SK-MEL-5 (cell line): Measurements from ENCODE around the gene FRMD4B. TPM values are rescaled to one million over a fixed set of nuclear protein-coding genes. Genes with fewer than 3 reads are reported as not detected.

Experiments
- DNase-seq: peaks from one replicate; pipeline ENCODE4 v3.0.0-alpha.2; 2016; ENCODE audit warnings: low read depth, low spot score
- in situ Hi-C: cut with HindIII; loops from 2 replicates; pipeline ENCODE4 v1.10.0; 2016; ENCODE audit warnings: low sequenced_read_pairs, high pct_unique_total_duplicates, low pct_unique_long_range_greater_than_20kb
- total RNA-seq: library from RNA; depleted of rRNA; stranded (reverse); fragments of >200 nt; shearing (Covaris generic); gene quantifications from 2 replicates; pipeline ENCODE4 v1.2.3, GENCODE V29; 2014

Gene FRMD4B
- total RNA-seq, 1 experiment from 2014 or later = 31.4 TPM

DNA sequence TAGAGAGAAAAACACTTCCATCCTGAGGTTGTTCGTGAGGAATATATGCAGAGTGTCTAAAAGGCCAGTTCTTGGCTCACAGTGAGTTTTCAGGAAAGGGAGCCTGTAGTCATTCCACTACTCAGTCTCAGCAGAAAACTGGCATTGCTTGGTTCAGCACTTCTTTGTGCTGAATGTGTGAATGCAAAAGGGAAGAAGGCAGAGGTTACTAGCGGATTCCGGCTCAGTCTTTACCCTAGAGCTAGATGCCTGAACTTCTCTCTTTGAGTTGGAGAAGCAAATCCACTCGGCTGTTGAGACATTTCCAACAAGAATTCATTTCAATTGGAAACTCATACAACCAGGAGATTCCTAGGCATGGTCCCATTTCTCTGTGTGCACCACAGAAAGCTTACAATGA, 23.1 kb upstream of the FRMD4B start:
- no peak for DNase-seq
- in situ Hi-C loops = no loop called here

- DNase-seq = no peak
- in situ Hi-C loops = no loop called here
These were observed 22.7 kb upstream of the FRMD4B start for GRCh38 chr3:69408542-69408941.

- no peak for DNase-seq
- in situ Hi-C loops = no loop called here
These were observed 22.0 kb upstream of the FRMD4B start for GRCh38 chr3:69407908-69408307.

- in situ Hi-C loops = no loop called here
- no peak for DNase-seq
These were observed 20.3 kb upstream of the FRMD4B start for GRCh38 chr3:69406163-69406562.

GRCh38 chr3:69405067-69405466, 19.2 kb upstream of the FRMD4B start:
- no peak for DNase-seq
- in situ Hi-C loops = no loop called here

GRCh38 chr3:69403454-69403853, 17.6 kb upstream of the FRMD4B start:
- DNase-seq = no peak
- in situ Hi-C loops = no loop called here

DNA sequence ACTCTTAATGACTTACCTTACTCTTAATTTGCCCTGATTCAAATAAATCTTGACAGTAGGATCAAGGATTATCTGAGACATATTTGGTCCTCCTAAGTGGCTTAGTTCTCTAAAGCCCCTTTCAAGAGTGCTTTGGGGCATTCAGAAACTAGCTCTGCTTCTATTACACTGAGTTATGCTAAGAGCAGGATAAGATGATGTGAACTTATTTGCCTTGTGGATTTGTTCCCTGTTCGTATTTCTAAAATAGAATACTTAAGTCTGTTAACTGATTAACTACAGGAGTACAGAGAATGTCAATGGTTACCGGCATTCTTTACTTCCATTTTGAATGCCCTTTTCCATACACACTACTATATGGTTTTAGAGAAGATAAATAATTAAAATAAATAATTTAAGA, 14.8 kb upstream of the FRMD4B start:
- in situ Hi-C loops = no loop called here
- no peak for DNase-seq

DNA sequence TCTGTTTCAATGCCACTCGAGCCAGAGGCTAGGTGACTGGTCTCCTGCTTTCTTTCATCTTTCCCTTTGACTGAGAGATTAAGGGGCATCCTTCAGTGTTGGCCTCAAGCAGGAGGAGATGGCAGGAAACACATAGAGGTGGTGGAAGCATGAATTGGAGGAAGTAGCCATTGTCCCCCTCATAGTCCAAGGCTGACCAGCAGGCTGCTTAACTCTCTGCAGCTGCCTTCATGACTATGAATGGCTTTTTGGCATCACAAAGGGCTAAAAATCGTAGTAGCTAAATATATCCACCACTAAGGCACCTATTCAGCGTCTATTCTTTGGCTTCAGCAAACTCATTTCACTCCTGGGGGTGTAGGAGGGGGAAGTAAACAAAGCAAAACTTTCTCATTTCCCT, 7.0 kb upstream of the FRMD4B start:
- DNase-seq = no peak
- in situ Hi-C loops = no loop called here

DNA sequence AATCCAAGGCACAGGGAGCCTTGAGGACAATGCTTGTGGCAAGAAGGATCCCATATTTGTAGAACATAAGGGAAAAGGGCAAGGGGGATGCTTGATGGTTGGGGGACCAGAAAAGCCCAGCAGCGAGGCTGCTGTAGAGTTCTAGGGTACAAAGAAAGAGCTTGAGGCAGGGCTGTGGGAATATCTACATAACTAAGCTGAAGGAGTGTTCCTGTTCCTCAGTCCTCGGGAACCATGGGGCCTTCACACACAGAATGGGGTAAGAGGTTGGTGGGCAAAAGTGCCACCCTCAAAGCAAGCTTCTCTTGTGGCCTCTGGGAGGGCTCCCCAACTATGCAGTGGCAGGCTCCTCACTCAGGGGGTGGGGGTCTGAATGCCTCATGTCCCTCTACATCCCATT, 6.5 kb upstream of the FRMD4B start:
- DNase-seq = no peak
- in situ Hi-C loops = no loop called here

GRCh38 chr3:69391554-69391953, 5.7 kb upstream of the FRMD4B start:
- in situ Hi-C loops = no loop called here
- no peak for DNase-seq

GRCh38 chr3:69390771-69391170, 4.9 kb upstream of the FRMD4B start:
- peak; percentile 23 for DNase-seq
- in situ Hi-C loops = no loop called here

- in situ Hi-C loops = no loop called here
- no peak for DNase-seq
These were observed 3.8 kb upstream of the FRMD4B start for GRCh38 chr3:69389520-69390248.

- no peak for DNase-seq
- in situ Hi-C loops = no loop called here
These were observed 2.4 kb upstream of the FRMD4B start for GRCh38 chr3:69388241-69388640.

- DNase-seq = no peak
- in situ Hi-C loops = no loop called here
These were observed 883 bp upstream of the FRMD4B start for GRCh38 chr3:69386556-69387385.

GRCh38 chr3:69385123-69385722, 665 bp downstream of the FRMD4B start:
- in situ Hi-C loops = no loop called here
- DNase-seq = peak; percentile 14

GRCh38 chr3:69384326-69384725, 1.6 kb downstream of the FRMD4B start:
- no peak for DNase-seq
- in situ Hi-C loops = no loop called here

DNA sequence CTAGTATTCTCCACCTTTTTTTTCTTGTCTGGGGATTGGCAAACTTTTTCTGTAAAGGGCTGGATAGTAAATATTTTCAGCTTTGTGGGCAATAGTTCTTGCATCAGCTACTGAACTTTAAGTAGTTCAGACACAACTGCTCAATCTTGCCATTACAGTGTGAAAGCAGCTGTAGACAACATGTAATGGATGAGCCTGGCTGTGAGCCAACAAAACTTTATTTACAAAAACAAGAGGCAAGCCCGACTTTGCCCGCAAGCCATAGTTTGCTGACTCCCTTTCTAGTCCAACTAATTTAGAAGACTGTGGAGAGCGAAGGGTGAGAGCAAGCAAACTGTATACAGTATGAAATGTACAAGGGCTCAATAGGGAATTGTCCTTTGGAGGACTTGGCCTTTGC, 6.2 kb downstream of the FRMD4B start:
- no peak for DNase-seq
- in situ Hi-C loops = no loop called here

- no peak for DNase-seq
- in situ Hi-C loops = no loop called here
These were observed 7.6 kb downstream of the FRMD4B start for GRCh38 chr3:69378112-69378802.
